K562 (cell line): Measurements from ENCODE around the gene AGAP1. TPM values are rescaled to one million over a fixed set of nuclear protein-coding genes. Genes with fewer than 3 reads are reported as not detected.

Experiments used
- ATAC-seq: fragments of 200-7000 bp; cut with Tn5 transposase; 3 replicates; pipeline ENCODE4 v1.9.1; 2020; ENCODE audit warnings: moderate library complexity
- BruUV-seq: library from RNA; stranded (reverse); fragments of 400-500 nt; replicated peaks from 2 replicates; lab custom pipeline; 2021; lab: Mats Ljungman, UMichigan
- CTCF ChIA-PET: fragments of 300-600 bp; formaldehyde crosslinking; extraction: SDS; loops from one replicate; lab custom pipeline; 2021; ENCODE audit warnings: low intra/inter-chr PET ratio; lab: Yijun Ruan, JAX
- POLR2A ChIA-PET: fragments of 300-600, 350-650 bp; sonication (Branson Sonifier 250); formaldehyde crosslinking; extraction: SDS; loops from one replicate; lab custom pipeline; 2021; ENCODE audit warnings: antibody characterized with exemption, inconsistent platforms; lab: Yijun Ruan, JAX
- DNase-seq, 4 experiments: peaks; one replicate each; pipeline versions ENCODE4 v3.0.0 to v3.0.0-alpha.2; 2011 to 2018; ENCODE audit warnings: low spot score in 3 of 4, mixed read lengths in 3 of 4; ENCODE audit errors: extremely low read depth in 1 of 4
- FAIRE-seq: peaks from 2 replicates; lab custom pipeline; 2011; peaks lifted over from hg19 to GRCh38; lab: Jason Lieb, UNC
- H2AFZ ChIP-seq: 2 replicates; pipeline ENCODE4 v1.6.0; 2011; ENCODE audit warnings: low read depth, low read length, control low read depth, inconsistent platforms
- H3K27ac ChIP-seq: fragments of 200-600 bp; 3 replicates; pipeline ENCODE4 v1.8.0; 2011; ENCODE audit warnings: low read depth, mild to moderate bottlenecking, control low read depth, inconsistent platforms, low read length, moderate library complexity, mixed read lengths; ENCODE audit errors: extremely low read depth
- H3K27me3 ChIP-seq, 2 experiments: fragments of 300-600 bp in 1 of 2; 2 replicates in 1 of 2; 3 replicates in 1 of 2; pipeline versions ENCODE4 v1.6.0 to v1.8.0; 2011; ENCODE audit warnings: inconsistent platforms in 2 of 2, low read length in 2 of 2, mild to moderate bottlenecking in 1 of 2, mixed read lengths in 1 of 2, moderate library complexity in 1 of 2; ENCODE audit not compliant: control insufficient read depth in 2 of 2, insufficient read depth in 2 of 2
- H3K36me3 ChIP-seq: fragments of 300-600 bp; 3 replicates; pipeline ENCODE4 v1.8.0; 2011; ENCODE audit warnings: mild to moderate bottlenecking, low read length, inconsistent platforms; ENCODE audit not compliant: control insufficient read depth, insufficient read depth
- H3K4me1 ChIP-seq, 2 experiments: fragments of 200-600 bp in 1 of 2; replicated peaks in 1 of 2; 2 replicates in 1 of 2; 3 replicates in 1 of 2; pipeline versions ENCODE4 v1.5.1 to v1.8.0; 2011; ENCODE audit warnings: inconsistent platforms in 2 of 2, low read length in 2 of 2, mild to moderate bottlenecking in 1 of 2, mixed read lengths in 1 of 2, moderate library complexity in 1 of 2; ENCODE audit not compliant: control insufficient read depth in 2 of 2, insufficient read depth in 2 of 2
- H3K4me2 ChIP-seq: 2 replicates; pipeline ENCODE4 v1.6.1; 2011; ENCODE audit warnings: low read length, control low read depth, inconsistent platforms, mixed read lengths; ENCODE audit not compliant: insufficient read depth
- H3K4me3 ChIP-seq: fragments of 200-600 bp; sonication (generic), shearing (Covaris generic); 2 replicates; pipeline ENCODE4 v1.5.1; 2016; ENCODE audit warnings: control low read depth, inconsistent platforms
- H3K79me2 ChIP-seq: fragments of 200-600 bp; 3 replicates; pipeline ENCODE4 v1.8.0; 2011; ENCODE audit warnings: low read length, inconsistent platforms; ENCODE audit not compliant: control insufficient read depth, insufficient read depth
- H3K9ac ChIP-seq, 2 experiments: 2 replicates each; pipeline versions ENCODE4 v1.6.0 to v1.6.1; 2011; ENCODE audit warnings: low read depth in 2 of 2, low read length in 2 of 2, control low read depth in 1 of 2, inconsistent platforms in 1 of 2, mild to moderate bottlenecking in 1 of 2, mixed read lengths in 1 of 2; ENCODE audit not compliant: insufficient read depth in 1 of 2
- H3K9me1 ChIP-seq: one replicate; pipeline ENCODE4 v1.6.0; 2011; ENCODE audit warnings: inconsistent platforms, mild to moderate bottlenecking, low read length, moderate library complexity; ENCODE audit not compliant: control insufficient read depth, insufficient read depth
- H3K9me3 ChIP-seq: replicated peaks from 2 replicates; pipeline ENCODE4 v1.5.1; 2011; ENCODE audit warnings: low read depth, low read length, inconsistent platforms; ENCODE audit not compliant: control insufficient read depth, insufficient read depth
- H4K20me1 ChIP-seq: replicated peaks from 2 replicates; pipeline ENCODE4 v1.6.1; 2011; ENCODE audit warnings: low read length, inconsistent platforms, mixed read lengths; ENCODE audit not compliant: control insufficient read depth, insufficient read depth
- BCOR ChIP-seq: fragments of 450-650 bp; IDR thresholded peaks from 2 replicates; pipeline ENCODE4 v1.6.1; 2016
- E2F4 ChIP-seq: sonication (generic); formaldehyde crosslinking; IDR thresholded peaks from 2 replicates; pipeline ENCODE4 v1.8.0; 2022; ENCODE audit warnings: mild to moderate bottlenecking, low read depth, missing genetic modification reagents
- EHMT2 ChIP-seq: fragments of 450-650 bp; IDR thresholded peaks from 2 replicates; pipeline ENCODE4 v1.6.1; 2018; ENCODE audit warnings: antibody characterized with exemption
- HNRNPLL ChIP-seq: fragments of 200-400 bp; formaldehyde crosslinking; IDR thresholded peaks from 2 replicates; pipeline ENCODE4 v1.6.1; 2017; ENCODE audit warnings: low read length, low read depth, mild to moderate bottlenecking; ENCODE audit not compliant: poor library complexity, severe bottlenecking
- ILF3 ChIP-seq: fragments of 450-650 bp; IDR thresholded peaks from 2 replicates; pipeline ENCODE4 v1.6.1; 2018; ENCODE audit warnings: antibody characterized with exemption, mild to moderate bottlenecking, moderate library complexity, borderline replicate concordance
- KDM4B ChIP-seq, 2 experiments: fragments of 450-650 bp in 1 of 2; sonication (generic) in 1 of 2; IDR thresholded peaks; 2 replicates each; pipeline ENCODE4 v1.6.1; 2016 to 2017; ENCODE audit warnings: borderline replicate concordance in 2 of 2, antibody characterized with exemption in 1 of 2, low read depth in 1 of 2, mild to moderate bottlenecking in 1 of 2
- MYC ChIP-seq, 2 experiments: fragments of 250-450 bp in 1 of 2; sonication (Bioruptor Pico) in 1 of 2; IDR thresholded peaks; 2 replicates each; pipeline versions ENCODE4 v1.5.1 to v1.6.1; 2012 to 2021; ENCODE audit warnings: low read depth in 2 of 2, borderline replicate concordance in 1 of 2, improper control_type of control experiment in 1 of 2, low read length in 1 of 2, mild to moderate bottlenecking in 1 of 2, moderate library complexity in 1 of 2
- MYNN ChIP-seq, 2 experiments: sonication (generic); formaldehyde crosslinking in 1 of 2; IDR thresholded peaks; 2 replicates each; pipeline versions ENCODE4 v1.5.0 to v1.6.1; 2016 to 2020; ENCODE audit warnings: antibody characterized with exemption in 1 of 2, missing genetic modification reagents in 1 of 2
- NR2C2 ChIP-seq, 2 experiments: fragments of 200-800 bp in 1 of 2; sonication (Bioruptor generic) in 1 of 2; sonication (generic) in 1 of 2; formaldehyde crosslinking in 1 of 2; IDR thresholded peaks; 2 replicates each; pipeline versions ENCODE4 v1.6.1 to v1.8.0; 2016 to 2022; ENCODE audit warnings: mild to moderate bottlenecking in 1 of 2, missing compliant biosample characterization in 1 of 2, missing genetic modification characterization in 1 of 2, missing genetic modification reagents in 1 of 2
- TAF9B ChIP-seq: fragments of 450-650 bp; IDR thresholded peaks from 2 replicates; pipeline ENCODE4 v1.6.1; 2018; ENCODE audit warnings: mild to moderate bottlenecking; ENCODE audit not compliant: partially characterized antibody
- TRIM28 ChIP-seq: fragments of 450-650 bp; IDR thresholded peaks from 2 replicates; pipeline ENCODE4 v1.6.1; 2017
- ZFP91 ChIP-seq: sonication (generic); formaldehyde crosslinking; IDR thresholded peaks from 2 replicates; pipeline ENCODE4 v1.8.0; 2022; ENCODE audit warnings: mild to moderate bottlenecking, missing genetic modification reagents
- ZNF134 ChIP-seq: fragments of 250-450 bp; sonication (Bioruptor Pico); conservative IDR thresholded peaks from 2 replicates; pipeline ENCODE4 v1.4.0; 2020
- ZNF23 ChIP-seq: fragments of 250-450 bp; sonication (Bioruptor Pico); IDR thresholded peaks from 2 replicates; pipeline ENCODE4 v1.4.0; 2020; ENCODE audit warnings: mild to moderate bottlenecking
- ZNF253 ChIP-seq: fragments of 250-450 bp; sonication (Bioruptor Pico); conservative IDR thresholded peaks from 2 replicates; pipeline ENCODE4 v1.6.1; 2021; ENCODE audit warnings: mild to moderate bottlenecking
- ZNF507 ChIP-seq: conservative IDR thresholded peaks from 2 replicates; pipeline ENCODE4 v1.6.1; 2017; ENCODE audit warnings: missing genetic modification characterization, missing compliant biosample characterization
- WGBS: fragments of 100-300 bp; shearing (Covaris generic); methylation state at CpG from one replicate; pipeline ENCODE4 v1.1.6; 2016; ENCODE audit warnings: low coverage, mixed read lengths; ENCODE audit not compliant: insufficient coverage; ENCODE audit errors: missing lambda C conversion rate; 5-methylcytosine and 5-hydroxymethylcytosine counted together
- in situ Hi-C: fragments of 300-500 bp; cut with MboI; formaldehyde crosslinking; loops from 4 replicates; pipeline ENCODE4 v1.15.0; 2018; ENCODE audit warnings: inconsistent platforms, mixed read lengths
- intact Hi-C: fragments of 100-400 bp; cut with micrococcal nuclease; formaldehyde crosslinking; loops from 2 replicates; pipeline ENCODE4 v1.14.2; 2022
- polyA plus RNA-seq, 8 experiments: library from polyadenylated mRNA; depleted of rRNA in 4 of 8; stranded (reverse) in 5 of 8; unstranded in 3 of 8; fragments of >200 nt; fragmentation: Nextera tagmentation in 2 of 8; fragmentation: Illumina TruSeq in 1 of 8; extraction: Ambion mirVana in 2 of 8; extraction: Trizol in 1 of 8; gene quantifications; 2 replicates each; pipeline versions ENCODE4 v1.2.1 to v1.2.3, GENCODE V29; 2011 to 2014; ENCODE audit warnings: inconsistent platforms in 1 of 8, missing spikeins in 1 of 8
- total RNA-seq, 7 experiments: library from RNA; depleted of rRNA in 6 of 7; stranded (reverse); fragments of >200 nt in 6 of 7; fragmentation: Illumina TruSeq in 2 of 7; extraction: Trizol in 2 of 7; gene quantifications; 2 replicates each; pipeline versions ENCODE4 v1.2.1 to v1.2.3, GENCODE V29; 2011 to 2021; ENCODE audit warnings: low replicate concordance in 1 of 7

Gene AGAP1
- total and polyA plus RNA-seq, 9 of the 15 experiments (the other 6 are each of a cell fraction or from before 2014, with no cell fraction given): 1.3 to 24.0 (median 10.6) TPM

- Histone ChIP-seq H3K4me3 (peak overlapping the region; percentile 46), H3K4me2 (peak overlapping the region; percentile 66)
- intact Hi-C loops: no loop called here
Measured at GRCh38 chr2:236166796-236167296, 673.0 kb downstream of the AGAP1 start.

More at GRCh38 chr2:236166796-236167296, 673.0 kb downstream of the AGAP1 start:
- Histone ChIP-seq H3K9me3 (no peaks in the 10 kb centered on the region), H3K79me2 (no peaks in the 10 kb centered on the region), H3K9ac (peak overlapping the region in 1 of 2 experiments; percentile 89; a peak in 2 of 4 replicates), H3K27ac (no peak overlapping the region), H3K36me3 (no peaks in the 10 kb centered on the region), H4K20me1 (no peaks in the 10 kb centered on the region), H3K27me3 (peaks cover 0 to 7% of the 10 kb centered on the region in 2 experiments; a peak in 2 of 5 replicates), H3K4me1 (peaks cover 0 to 25% of the 10 kb centered on the region in 2 experiments; a peak in 2 of 5 replicates), H2AFZ (no peak overlapping the region), H3K9me1 (no peaks in the 10 kb centered on the region)
- in situ Hi-C loops: no loop called here
- no TSS peak for BruUV-seq
- WGBS: 23% methylated on average over 20 of the region's 29 CpGs
- ChIA-PET CTCF (no interaction called here), POLR2A (no interaction called here)
- peak in 1 of 4 experiments; percentile 11 for DNase-seq
- TF ChIP-seq ZNF507 (tag) (no peak), MYC (IDR thresholded peaks at IDR 0.05; ENCODE audit: low read depth, low read length) (no peak), MYC (CRISPR knock-in tag; IDR thresholded peaks at IDR 0.05; ENCODE audit: borderline replicate concordance, low read depth) (no peak), ZFP91 (no peak), E2F4 (CRISPR knock-in tag) (no peak), BCOR (no peak), ILF3 (no peak), ZNF253 (CRISPR knock-in tag) (no peak), KDM4B (IDR thresholded peaks at IDR 0.05; ENCODE audit: borderline replicate concordance in 2 of 2, low read depth in 1 of 2) (no peak), TRIM28 (no peak), EHMT2 (no peak), NR2C2 (CRISPR knock-in tag; IDR thresholded peaks at IDR 0.05) (no peak), NR2C2 (tag; IDR thresholded peaks at IDR 0.05) (no peak), ZNF23 (no peak), MYNN (IDR thresholded peaks at IDR 0.05) (no peak), MYNN (CRISPR knock-in tag; IDR thresholded peaks at IDR 0.05) (no peak), TAF9B (no peak), ZNF134 (CRISPR knock-in tag) (no peak), HNRNPLL (no peak)
- FAIRE-seq: no peak
- no peak; the same call in 2 of the 3 replicates for ATAC-seq
